SK-N-SH (cell line): Measurements from ENCODE around the gene SH3BGRL2. TPM values are rescaled to one million over a fixed set of nuclear protein-coding genes. Genes with fewer than 3 reads are reported as not detected.

Experiments used
- CTCF ChIA-PET: fragments of 300-600, 350-600 bp; formaldehyde crosslinking; extraction: SDS; loops from one replicate; lab custom pipeline; 2021; lab: Yijun Ruan, JAX
- POLR2A ChIA-PET: fragments of 350-600 bp; sonication (Branson Sonifier 250); formaldehyde crosslinking; extraction: SDS; loops from one replicate; lab custom pipeline; 2020; ENCODE audit warnings: antibody characterized with exemption, inconsistent platforms; lab: Yijun Ruan, JAX
- DNase-seq: peaks from one replicate; pipeline ENCODE4 v3.0.0; 2012
- H2AFZ ChIP-seq: fragments of 200-600 bp; sonication (generic); 2 replicates; pipeline ENCODE4 v1.8.1; 2016; ENCODE audit warnings: antibody characterized with exemption, mild to moderate bottlenecking, low read depth
- H3F3A ChIP-seq: fragments of 200-600 bp; sonication (generic); replicated peaks from 2 replicates; pipeline ENCODE3; 2016; ENCODE audit warnings: antibody characterized with exemption, mild to moderate bottlenecking; ENCODE audit not compliant: insufficient read depth
- H3K27ac ChIP-seq, 2 experiments: fragments of 200-500 bp in 1 of 2; fragments of 200-600 bp in 1 of 2; sonication (Bioruptor generic) in 1 of 2; sonication (generic), shearing (Covaris generic) in 1 of 2; 2 replicates each; pipeline versions ENCODE4 v1.5.1 to v1.6.1; 2014 to 2016; ENCODE audit warnings: low read depth in 2 of 2, inconsistent platforms in 1 of 2, low read length in 1 of 2, mild to moderate bottlenecking in 1 of 2, mixed read lengths in 1 of 2
- H3K27me3 ChIP-seq: fragments of 200-600 bp; sonication (generic), shearing (Covaris generic); 2 replicates; pipeline ENCODE4 v1.6.1; 2016; ENCODE audit warnings: mixed run types; ENCODE audit not compliant: insufficient read depth
- H3K36me3 ChIP-seq, 2 experiments: fragments of 200-500 bp in 1 of 2; fragments of 200-600 bp in 1 of 2; sonication (Bioruptor generic) in 1 of 2; sonication (generic) in 1 of 2; replicated peaks in 1 of 2; 2 replicates each; pipeline versions ENCODE3 to v1.5.1; 2014 to 2016; ENCODE audit warnings: low read length in 1 of 2, mild to moderate bottlenecking in 1 of 2; ENCODE audit not compliant: insufficient read depth in 2 of 2, control insufficient read depth in 1 of 2
- H3K4me1 ChIP-seq, 2 experiments: fragments of 200-500 bp in 1 of 2; fragments of 200-600 bp in 1 of 2; sonication (Bioruptor generic) in 1 of 2; sonication (generic), shearing (Covaris generic) in 1 of 2; 2 replicates each; pipeline versions ENCODE4 v1.5.1 to v1.6.1; 2014 to 2016; ENCODE audit warnings: low read depth in 1 of 2, low read length in 1 of 2, mixed run types in 1 of 2; ENCODE audit not compliant: insufficient read depth in 2 of 2, control insufficient read depth in 1 of 2
- H3K4me2 ChIP-seq: fragments of 200-600 bp; sonication (generic), shearing (Covaris generic); 2 replicates; pipeline ENCODE4 v1.6.1; 2017; ENCODE audit warnings: mixed run types
- H3K4me3 ChIP-seq, 2 experiments: fragments of 200-500 bp in 1 of 2; fragments of 200-600 bp in 1 of 2; sonication (Bioruptor generic) in 1 of 2; sonication (generic), shearing (Covaris generic) in 1 of 2; 2 replicates each; pipeline versions ENCODE4 v1.5.1 to v1.8.1; 2014 to 2016; ENCODE audit warnings: low read depth in 2 of 2, inconsistent platforms in 1 of 2, low read length in 1 of 2, mild to moderate bottlenecking in 1 of 2, mixed read lengths in 1 of 2, moderate library complexity in 1 of 2
- H3K79me2 ChIP-seq: fragments of 200-600 bp; sonication (generic); 2 replicates; pipeline ENCODE4 v1.8.1; 2017; ENCODE audit warnings: mild to moderate bottlenecking; ENCODE audit not compliant: insufficient read depth
- H3K9ac ChIP-seq: fragments of 200-600 bp; sonication (generic); 2 replicates; pipeline ENCODE4 v1.6.1; 2017; ENCODE audit warnings: mixed run types
- H3K9me2 ChIP-seq: fragments of 200-600 bp; sonication (generic); 2 replicates; pipeline ENCODE4 v1.6.1; 2017; ENCODE audit warnings: mixed run types
- H3K9me3 ChIP-seq: fragments of 200-600 bp; sonication (generic); 2 replicates; pipeline ENCODE4 v1.6.1; 2017; ENCODE audit warnings: mixed run types, mild to moderate bottlenecking, moderate library complexity
- H4K20me1 ChIP-seq: fragments of 200-600 bp; sonication (generic); 2 replicates; pipeline ENCODE4 v1.6.1; 2017; ENCODE audit warnings: mild to moderate bottlenecking, mixed run types; ENCODE audit not compliant: insufficient read depth
- GATA2 ChIP-seq: sonication (generic); formaldehyde crosslinking; IDR thresholded peaks from 2 replicates; pipeline ENCODE4 v1.5.0; 2020; ENCODE audit warnings: mild to moderate bottlenecking, missing genetic modification reagents
- JUND ChIP-seq: IDR thresholded peaks from 2 replicates; pipeline ENCODE4 v1.4.0; 2012
- MXI1 ChIP-seq: IDR thresholded peaks from 2 replicates; pipeline ENCODE4 v1.6.1; 2012; ENCODE audit warnings: mild to moderate bottlenecking, low read depth, low read length, improper control_type of control experiment
- NFIC ChIP-seq: IDR thresholded peaks from 2 replicates; pipeline ENCODE4 v1.4.0; 2012; ENCODE audit warnings: borderline replicate concordance
- NRF1 ChIP-seq: IDR thresholded peaks from 2 replicates; pipeline ENCODE4 v1.6.1; 2012; ENCODE audit warnings: low read depth, mild to moderate bottlenecking, low read length
- POLR2AphosphoS5 ChIP-seq: IDR thresholded peaks from 2 replicates; pipeline ENCODE4 v1.6.1; 2012; ENCODE audit warnings: low read depth, low read length
- RCOR1 ChIP-seq: fragments of 150-350 bp; IDR thresholded peaks from 2 replicates; pipeline ENCODE4 v1.6.1; 2017; ENCODE audit warnings: antibody characterized with exemption, low read length
- RFX5 ChIP-seq: IDR thresholded peaks from 2 replicates; pipeline ENCODE4 v1.6.1; 2012; ENCODE audit warnings: mild to moderate bottlenecking, improper control_type of control experiment, low read length
- TAF1 ChIP-seq: IDR thresholded peaks from 2 replicates; pipeline ENCODE4 v1.6.1; 2012; ENCODE audit warnings: low read depth, mild to moderate bottlenecking, low read length, moderate library complexity, borderline replicate concordance
- YY1 ChIP-seq: IDR thresholded peaks from 2 replicates; pipeline ENCODE4 v1.4.0; 2012; ENCODE audit warnings: low read depth, mild to moderate bottlenecking
- WGBS: methylation state at CpG from one replicate; pipeline ENCODE4 v1.1.6; 2017; ENCODE audit warnings: low lambda C conversion rate; 5-methylcytosine and 5-hydroxymethylcytosine counted together
- polyA plus RNA-seq, 3 experiments: library from polyadenylated mRNA; depleted of rRNA; stranded (reverse); fragments of >200 nt; gene quantifications; 2 replicates each; pipeline ENCODE4 v1.2.3, GENCODE V29; 2012
- TF ChIP-seq, protein P1 (sequence below): IDR thresholded peaks from 2 replicates; pipeline ENCODE4; 2012

Gene SH3BGRL2
- polyA plus RNA-seq (2012; rRNA removed): 1.4 and 1.6 TPM in 2 replicates
- polyA plus RNA-seq (2012; cell fraction: cytosol; rRNA removed): 2.5 and 3.3 TPM in 2 replicates
- polyA plus RNA-seq (2012; cell fraction: nucleus; rRNA removed): 0.73 and 1.1 TPM in 2 replicates

DNA sequence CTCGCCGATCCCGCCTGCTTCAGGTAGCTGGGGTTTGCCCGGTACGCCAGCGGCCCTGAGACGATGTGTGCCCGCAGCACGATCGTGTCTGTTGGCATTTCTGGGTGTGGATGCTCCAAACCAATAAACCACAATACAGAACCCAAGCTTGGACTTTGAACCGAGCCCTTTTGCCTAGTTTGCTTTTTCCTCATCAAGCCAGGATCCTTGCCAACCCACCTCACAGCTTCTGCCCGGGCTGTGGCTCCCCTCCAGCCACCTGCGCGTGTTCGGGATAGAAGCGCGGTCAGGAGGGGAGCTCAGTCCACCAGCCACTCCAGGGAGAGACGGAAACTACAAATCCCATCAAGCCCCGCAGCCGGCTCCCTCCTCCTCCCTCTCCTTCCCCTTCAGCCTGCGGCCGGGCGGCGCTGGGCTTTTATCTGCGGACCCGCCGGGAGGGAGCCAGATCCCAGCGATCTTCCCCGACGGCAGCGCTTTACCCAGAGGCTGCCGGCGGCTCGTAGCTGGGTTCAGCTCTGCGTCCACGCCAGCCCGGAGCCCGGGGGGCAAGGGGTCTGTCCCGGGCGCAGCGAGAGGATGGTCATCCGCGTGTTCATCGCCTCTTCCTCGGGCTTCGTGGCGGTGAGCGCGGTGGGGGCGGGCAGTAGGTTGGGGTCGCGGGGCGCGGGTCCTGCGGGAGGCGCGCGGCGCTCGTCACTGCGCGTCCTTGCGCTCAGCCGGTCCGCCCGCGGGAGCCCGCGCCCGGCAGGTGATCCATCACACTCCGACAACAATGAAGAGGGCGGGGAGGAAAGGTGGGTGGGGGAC, at the start of gene SH3BGRL2:
Gene SH3BGRL2 (plus strand): TSS at position 447 of the 810 bp plus-strand sequence. CDS start 133 bp downstream, at position 580.
- peaks cover 11 to 13% of the 10 kb centered on the region in 2 experiments; a peak in 3 of 4 replicates for H3K4me1 ChIP-seq
- no peaks in the 10 kb centered on the region for H3K27me3 ChIP-seq
- WGBS: 3% methylated on average over 25 of the region's 72 CpGs
- ChIA-PET POLR2A (interaction anchor here (0.8 to 1.2 kb wide), 4 partner anchors 9 to 94 kb away, joined by 3 to 7 read pairs (median 5); partner anchors contain the start of gene LCA5), CTCF (interaction anchor here (1.1 to 6.9 kb wide), 8 partner anchors 10 to 238 kb away, joined by 3 to 32 read pairs (median 4); no protein-coding TSS in a partner anchor)
- H3F3A ChIP-seq: no peaks in the 10 kb centered on the region
- no peaks in the 10 kb centered on the region for H4K20me1 ChIP-seq
- peak within 1 kb of the TSS; percentile 77 for H3K4me2 ChIP-seq
- DNase-seq: peak; percentile 95
- no peaks in the 10 kb centered on the region for H3K79me2 ChIP-seq
- H3K9me2 ChIP-seq: no peaks in the 10 kb centered on the region
- TF ChIP-seq JUND: no peak
- peak; percentile 47; the same call in 1 of the 2 replicates for TF ChIP-seq MXI1
- no peak for TF ChIP-seq NRF1
- TF ChIP-seq, protein P1, sequence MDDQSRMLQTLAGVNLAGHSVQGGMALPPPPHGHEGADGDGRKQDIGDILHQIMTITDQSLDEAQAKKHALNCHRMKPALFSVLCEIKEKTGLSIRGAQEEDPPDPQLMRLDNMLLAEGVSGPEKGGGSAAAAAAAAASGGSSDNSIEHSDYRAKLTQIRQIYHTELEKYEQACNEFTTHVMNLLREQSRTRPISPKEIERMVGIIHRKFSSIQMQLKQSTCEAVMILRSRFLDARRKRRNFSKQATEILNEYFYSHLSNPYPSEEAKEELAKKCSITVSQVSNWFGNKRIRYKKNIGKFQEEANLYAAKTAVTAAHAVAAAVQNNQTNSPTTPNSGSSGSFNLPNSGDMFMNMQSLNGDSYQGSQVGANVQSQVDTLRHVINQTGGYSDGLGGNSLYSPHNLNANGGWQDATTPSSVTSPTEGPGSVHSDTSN: 0 out of 2 replicates have a peak, but pooled peaks have one; percentile 7
- TF ChIP-seq RFX5: no peak
- TF ChIP-seq TAF1: 0 out of 2 replicates have a peak, but pooled peaks have one; percentile 19
- peak; percentile 47 for TF ChIP-seq GATA2 (CRISPR knock-in tag)
- 0 out of 2 replicates have a peak, but pooled peaks have one; percentile 39 for TF ChIP-seq YY1
- TF ChIP-seq POLR2AphosphoS5: peak; percentile 29; the same call in 1 of the 2 replicates
- 0 out of 2 replicates have a peak, but pooled peaks have one; percentile 15 for TF ChIP-seq RCOR1
- H3K9me3 ChIP-seq: no peaks in the 10 kb centered on the region
- H3K9ac ChIP-seq: peak within 1 kb of the TSS; percentile 57; the same call in 1 of the 2 replicates
- peak within 1 kb of the TSS; percentile 82 to 92 for H3K4me3 ChIP-seq
- no peaks in the 10 kb centered on the region for H3K36me3 ChIP-seq
- peak within 1 kb of the TSS; percentile 95 for H2AFZ ChIP-seq
- H3K27ac ChIP-seq: peak within 1 kb of the TSS in 1 of 2 experiments; percentile 79; a peak in 2 of 4 replicates

DNA sequence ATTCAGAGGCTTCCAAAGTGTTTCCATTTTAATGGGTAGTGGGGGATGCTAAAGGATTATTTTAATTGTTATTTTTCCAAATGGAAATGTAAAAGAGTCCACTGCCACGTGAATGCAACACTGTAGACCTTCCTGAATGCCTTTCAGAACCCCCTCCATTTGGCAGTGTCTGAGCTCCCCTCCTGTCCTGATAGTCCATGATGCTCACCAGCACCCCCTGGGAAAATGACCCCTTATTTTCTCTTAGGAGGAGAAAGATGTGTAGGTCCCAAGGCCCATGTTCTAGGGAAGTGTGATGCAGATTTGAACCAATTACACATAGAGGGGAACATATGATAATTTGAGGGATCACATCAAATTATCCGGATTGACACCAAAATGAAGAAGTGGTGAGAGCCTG, 46.8 kb upstream of the SH3BGRL2 start:
- no peaks in the 10 kb centered on the region for H3K36me3 ChIP-seq
- H3K9ac ChIP-seq: no peak overlapping the region
- no peak overlapping the region for H3K4me2 ChIP-seq
- POLR2A ChIA-PET: no interaction called here
- no peak for TF ChIP-seq NFIC
- TF ChIP-seq, all 33 proteins: peak for 0
- H4K20me1 ChIP-seq: no peaks in the 10 kb centered on the region
- no peaks in the 10 kb centered on the region for H3K9me3 ChIP-seq
- no peak overlapping the region for H2AFZ ChIP-seq
- no peak overlapping the region for H3K4me3 ChIP-seq
- WGBS: 59% methylated on average over 2 of the region's 2 CpGs
- no peak for DNase-seq
- CTCF ChIA-PET: no interaction called here
- no peaks in the 10 kb centered on the region for H3K4me1 ChIP-seq
- no peaks in the 10 kb centered on the region for H3K9me2 ChIP-seq
- H3K27ac ChIP-seq: no peak overlapping the region
- peaks cover 3% of the 10 kb centered on the region for H3F3A ChIP-seq
- no peaks in the 10 kb centered on the region for H3K27me3 ChIP-seq
- H3K79me2 ChIP-seq: no peaks in the 10 kb centered on the region
